NOMO-1 (cell line): Measurements from ENCODE around the gene PLCG1.
"Not testable (repeated sequence)": the region's sequence is repeated elsewhere in the genome, so short reads cannot be mapped to it uniquely, and the experiment has no call there.

Experiments used
- DNase-seq, 2 experiments: peaks; one replicate each; lab custom pipeline; 2025; ENCODE audit not compliant: unreplicated experiment in 2 of 2; lab: John Stamatoyannopoulos, UW

Gene PLCG1

GRCh38 chr20:41136680-41137613 lies at the start of gene PLCG1:
Gene PLCG1 (plus strand): TSS chr20:41137543. CDS start chr20:41137642, 99 bp downstream.
- peak; percentile 54 to 77 for DNase-seq

GRCh38 chr20:41087777-41088176 lies 49.6 kb upstream of the PLCG1 start:
- DNase-seq, result no peak

GRCh38 chr20:41089555-41089954 lies 47.8 kb upstream of the PLCG1 start:
- DNase-seq, result no peak

- no peak for DNase-seq
Observed at GRCh38 chr20:41091927-41092326, 45.4 kb upstream of the PLCG1 start.

- DNase-seq, result no peak
Observed at GRCh38 chr20:41094353-41095055, 42.8 kb upstream of the PLCG1 start.

GRCh38 chr20:41095110-41095969 lies 42.0 kb upstream of the PLCG1 start:
- peak; percentile 29 to 39 for DNase-seq

- peak; percentile 28 to 42 for DNase-seq
Observed at GRCh38 chr20:41098703-41099250, 38.6 kb upstream of the PLCG1 start.

- no peak for DNase-seq
Observed at GRCh38 chr20:41100001-41100480, 37.3 kb upstream of the PLCG1 start.

GRCh38 chr20:41101660-41102059 lies 35.7 kb upstream of the PLCG1 start:
- DNase-seq, result no peak

GRCh38 chr20:41108531-41108930 lies 28.8 kb upstream of the PLCG1 start:
- no peak for DNase-seq

GRCh38 chr20:41110012-41110411 lies 27.3 kb upstream of the PLCG1 start:
- DNase-seq, result no peak

- no peak for DNase-seq
Observed at GRCh38 chr20:41110930-41111577, 26.3 kb upstream of the PLCG1 start.

GRCh38 chr20:41111578-41111951 lies 25.8 kb upstream of the PLCG1 start:
- DNase-seq, result no peak

GRCh38 chr20:41116282-41116956 lies 20.9 kb upstream of the PLCG1 start:
- no peak for DNase-seq

- not testable (repeated sequence) for DNase-seq
Observed at GRCh38 chr20:41118159-41118558, 19.2 kb upstream of the PLCG1 start.

GRCh38 chr20:41118632-41119031 lies 18.7 kb upstream of the PLCG1 start:
- DNase-seq, result no peak

- DNase-seq, result no peak
Observed at GRCh38 chr20:41119614-41120561, 17.5 kb upstream of the PLCG1 start.

- no peak for DNase-seq
Observed at GRCh38 chr20:41121399-41121798, 15.9 kb upstream of the PLCG1 start.
